GM10266 (cell line): ENCODE results near the gene NLRP3.

ENCODE experiments used
- DNase-seq: peaks from one replicate; pipeline ENCODE4 v3.0.0; 2012; ENCODE audit errors: extremely low spot score
- CTCF ChIP-seq: IDR thresholded peaks from 2 replicates; pipeline ENCODE4 v1.5.1; 2012; ENCODE audit warnings: mild to moderate bottlenecking, low read depth; ENCODE audit not compliant: control insufficient read depth, insufficient read depth; ENCODE audit errors: missing control alignments

Gene NLRP3

DNA sequence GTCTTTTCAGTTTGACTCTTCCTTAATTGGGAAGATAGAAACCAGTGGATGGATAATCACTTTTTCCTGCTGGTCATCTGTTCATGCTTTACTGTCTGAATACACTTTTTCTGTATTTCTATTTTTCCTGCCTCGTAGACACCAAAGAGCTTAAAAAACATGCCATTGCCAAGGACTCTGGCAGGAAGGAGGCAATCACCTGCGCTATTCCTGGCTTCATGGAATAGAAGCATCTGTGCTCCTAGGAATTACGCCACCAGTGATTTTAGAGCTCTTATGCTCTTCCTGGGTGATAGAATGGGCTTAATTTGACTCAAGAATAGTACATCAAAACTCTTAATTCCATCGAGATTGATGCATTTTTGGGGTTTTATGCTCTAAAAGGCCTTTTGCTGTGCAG, 26.2 kb downstream of the NLRP3 start:
- no peak for TF ChIP-seq CTCF
- no peak for DNase-seq

DNA sequence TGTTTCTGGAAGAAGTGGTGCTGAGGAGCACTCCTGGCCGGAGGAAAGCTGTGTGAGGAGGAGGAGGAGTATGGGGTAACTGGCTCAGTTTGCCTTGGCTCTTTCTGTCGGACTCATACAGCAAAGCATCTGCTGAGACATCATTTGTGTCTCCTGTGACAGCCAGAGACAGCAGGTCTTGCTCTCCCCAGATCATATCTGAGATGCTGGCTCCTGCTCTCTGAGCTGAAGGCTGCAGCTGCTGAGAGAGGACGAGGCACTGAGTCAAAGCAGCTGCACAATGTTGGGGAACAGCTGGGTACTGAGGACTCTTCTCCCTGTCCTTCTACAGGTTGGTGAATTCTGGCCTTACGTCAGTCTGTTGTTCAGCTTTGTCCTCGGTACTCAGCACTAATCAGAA, 27.7 kb downstream of the NLRP3 start:
- no peak for TF ChIP-seq CTCF
- no peak for DNase-seq

DNA sequence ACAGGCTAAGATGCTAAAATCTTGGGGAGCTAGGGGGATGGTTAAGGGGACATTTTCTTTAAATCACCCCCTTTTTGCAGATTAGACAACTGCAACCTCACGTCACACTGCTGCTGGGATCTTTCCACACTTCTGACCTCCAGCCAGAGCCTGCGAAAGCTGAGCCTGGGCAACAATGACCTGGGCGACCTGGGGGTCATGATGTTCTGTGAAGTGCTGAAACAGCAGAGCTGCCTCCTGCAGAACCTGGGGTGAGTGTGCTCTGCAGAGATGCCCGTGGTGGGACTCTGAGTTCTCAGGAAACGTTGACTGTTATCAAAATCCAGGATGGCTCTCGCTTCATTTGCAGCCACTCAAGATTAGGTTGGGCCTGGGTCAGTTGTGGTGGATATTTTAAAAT, 28.6 kb downstream of the NLRP3 start:
- no peak for TF ChIP-seq CTCF
- no peak for DNase-seq

DNA sequence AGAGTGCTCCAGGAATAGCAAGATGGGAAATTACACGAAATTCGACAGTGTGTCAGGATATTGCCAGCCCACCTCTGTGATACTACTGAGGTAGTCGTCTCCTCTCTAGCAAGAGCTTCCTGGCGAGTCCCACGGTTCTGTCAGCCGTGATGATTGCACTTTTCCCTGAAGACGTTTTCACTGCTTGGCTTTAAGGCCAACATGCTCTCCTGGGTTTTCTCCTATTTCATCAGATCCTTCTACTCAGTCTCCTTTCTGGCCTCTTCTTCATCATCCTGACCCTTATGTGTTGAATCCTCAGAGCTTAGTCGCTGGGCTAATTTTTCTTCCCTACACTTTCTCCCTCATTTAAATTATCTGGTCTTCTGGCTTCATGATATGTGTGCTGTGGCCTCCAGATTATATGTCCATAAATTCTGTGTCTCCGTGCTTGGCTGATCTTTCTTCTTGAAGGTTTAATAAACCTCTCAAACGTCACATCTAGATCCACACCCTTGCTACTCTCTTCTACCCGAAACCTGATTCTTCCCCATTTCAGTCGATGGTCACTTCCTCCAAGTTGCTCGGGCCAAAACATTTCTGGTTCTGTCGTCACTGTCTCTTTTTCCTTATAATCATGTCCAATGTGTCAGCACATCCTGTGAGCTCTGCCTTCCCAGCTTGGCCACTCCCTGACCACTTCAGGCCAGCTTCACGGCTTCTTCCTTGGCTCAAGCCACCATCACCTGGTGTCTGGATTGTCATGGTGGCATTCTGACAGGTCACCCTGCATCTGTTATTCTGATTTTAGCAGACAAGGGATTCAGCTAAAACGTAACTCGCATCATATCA, 29.8 kb downstream of the NLRP3 start:
- no peak for TF ChIP-seq CTCF
- no peak for DNase-seq

DNA sequence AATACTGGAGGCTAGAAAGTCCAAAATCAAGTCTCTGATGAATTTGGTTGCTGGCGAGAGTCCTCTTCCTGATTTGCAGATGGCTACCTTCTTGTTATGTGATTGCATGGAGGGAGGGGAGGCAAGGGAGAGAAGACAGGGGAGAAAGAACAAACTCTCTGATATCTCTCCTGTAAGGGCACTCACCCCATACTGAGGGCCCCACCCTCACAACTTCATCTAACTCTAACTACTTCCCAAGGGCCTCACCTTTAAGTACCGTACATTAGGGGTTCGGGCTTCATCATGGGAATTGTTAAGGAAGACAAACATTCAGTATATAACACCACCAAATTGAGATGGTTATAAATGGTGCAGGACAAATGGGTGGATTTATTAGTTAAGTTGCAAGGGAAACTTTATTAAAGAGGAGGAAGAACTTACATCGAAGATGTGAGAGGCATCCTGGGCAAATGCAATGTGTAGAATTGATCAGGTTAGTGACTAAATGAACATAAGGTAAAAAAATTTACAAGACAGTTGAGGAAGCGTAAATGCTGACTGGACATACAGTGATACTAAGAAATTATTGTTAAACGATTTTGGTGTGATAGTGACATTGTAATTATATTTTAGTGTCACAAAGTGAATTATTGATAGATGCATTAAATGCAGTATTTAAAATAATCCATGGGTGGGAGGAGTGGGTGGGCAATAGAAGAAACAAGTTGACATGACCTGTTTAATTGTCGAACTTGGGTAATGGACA, 31.4 kb downstream of the NLRP3 start:
- no peak for TF ChIP-seq CTCF
- no peak for DNase-seq

DNA sequence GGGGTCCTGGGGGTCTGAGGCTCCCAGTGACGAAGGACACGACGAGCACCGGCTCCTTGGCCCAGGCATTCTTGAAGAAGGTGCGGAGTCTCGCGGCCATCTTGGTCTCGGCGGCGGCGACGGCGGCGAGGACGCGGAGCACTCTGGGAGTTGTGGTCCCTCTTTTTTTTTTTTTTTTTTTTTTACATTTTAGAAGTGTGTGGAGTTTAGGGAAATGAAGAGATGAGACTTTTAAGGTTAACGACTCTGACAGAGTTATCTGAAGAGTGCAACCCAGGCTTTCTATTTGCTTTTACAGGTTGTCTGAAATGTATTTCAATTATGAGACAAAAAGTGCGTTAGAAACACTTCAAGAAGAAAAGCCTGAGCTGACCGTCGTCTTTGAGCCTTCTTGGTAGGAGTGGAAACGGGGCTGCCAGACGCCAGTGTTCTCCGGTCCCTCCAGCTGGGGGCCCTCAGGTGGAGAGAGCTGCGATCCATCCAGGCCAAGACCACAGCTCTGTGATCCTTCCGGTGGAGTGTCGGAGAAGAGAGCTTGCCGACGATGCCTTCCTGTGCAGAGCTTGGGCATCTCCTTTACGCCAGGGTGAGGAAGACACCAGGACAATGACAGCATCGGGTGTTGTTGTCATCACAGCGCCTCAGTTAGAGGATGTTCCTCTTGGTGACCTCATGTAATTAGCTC, 32.3 kb downstream of the NLRP3 start:
- DNase-seq = no peak
- no peak for TF ChIP-seq CTCF
